ENCODE measurements around the gene APOL2. TPM values are rescaled to one million over a fixed set of nuclear protein-coding genes. Genes with fewer than 3 reads are reported as not detected.
"Not testable (repeated sequence)": the region's sequence is repeated elsewhere in the genome, so short reads cannot be mapped to it uniquely, and the experiment has no call there.

Gene APOL2
- total and polyA plus RNA-seq, 10 of the 15 experiments (the other 5 are each of a cell fraction or from before 2014, with no cell fraction given) = 4.4 to 39.9 (median 25.0) TPM

- BruUV-seq (replicated peaks) = no TSS peak
- H3K9me3 ChIP-seq (replicated peaks; ENCODE audit: control insufficient read depth, insufficient read depth, low read length) = no peaks in the 10 kb centered on the region
- FAIRE-seq = no peak
These were observed 17.2 kb upstream of the APOL2 start for GRCh38 chr22:36256478-36256877.

DNA sequence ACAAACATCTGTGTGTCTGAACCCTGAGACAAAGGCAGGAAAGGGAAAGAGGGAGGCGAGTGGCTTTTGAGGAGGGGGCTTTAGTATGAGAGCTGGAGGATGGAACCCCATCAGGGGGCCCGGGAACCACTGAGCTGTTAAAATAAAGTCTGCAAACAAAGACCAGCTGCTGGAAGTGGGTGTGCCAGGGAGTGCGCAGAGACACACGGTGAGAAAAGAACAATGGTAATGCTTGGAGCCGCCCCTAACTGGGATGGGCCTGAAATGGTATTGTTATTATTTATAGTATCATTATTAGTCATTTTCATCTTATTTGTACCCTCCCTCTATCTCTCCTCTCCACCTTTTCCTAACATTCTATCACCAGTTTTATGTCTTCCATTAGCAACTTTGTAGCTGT, 16.2 kb upstream of the APOL2 start:
- Histone ChIP-seq H3K4me2 (ENCODE audit: control insufficient read depth, insufficient read depth) (peak overlapping the region; percentile 54; the same call in 1 of the 2 replicates), H3K79me2 (ENCODE audit: control insufficient read depth, insufficient read depth, low read length) (peaks cover 23% of the 10 kb centered on the region), H3K4me3 (peak overlapping the region; percentile 91; the same call in 1 of the 2 replicates), H3K36me3 (ENCODE audit: control insufficient read depth in 2 of 2, insufficient read depth in 2 of 2, low read length in 1 of 2) (peaks cover 0 to 16% of the 10 kb centered on the region in 2 experiments; a peak in 2 of 4 replicates), H3K4me1 (ENCODE audit: control insufficient read depth, insufficient read depth, low read length) (peaks cover 45% of the 10 kb centered on the region)
- ATAC-seq; in situ Hi-C loops (cut with MboI); intact Hi-C loops (cut with micrococcal nuclease; ENCODE audit: unreplicated experiment); H2AFZ ChIP-seq (ENCODE audit: control insufficient read depth, low read depth, low read length); H3K9ac ChIP-seq (ENCODE audit: control insufficient read depth, insufficient read depth, low read length); H3K27me3 ChIP-seq (replicated peaks in 1 of 2; ENCODE audit: control insufficient read depth in 2 of 2, insufficient read depth in 2 of 2, low read length in 1 of 2); H3K9me3 ChIP-seq (replicated peaks; ENCODE audit: control insufficient read depth, insufficient read depth, low read length); H3K27ac ChIP-seq (ENCODE audit: control insufficient read depth, insufficient read depth); BruUV-seq (replicated peaks); FAIRE-seq; H4K20me1 ChIP-seq (ENCODE audit: control insufficient read depth, insufficient read depth); DNase-seq (ENCODE audit: low read depth, low spot score): not testable (repeated sequence)
- ChIA-PET SMC1A (ENCODE audit: uncharacterized antibody, unreplicated experiment) (interaction anchor here (0.8 to 9.8 kb wide), 3 partner anchors 8 to 22 kb away, joined by 3 to 165 read pairs (median 4); partner anchors contain the start of gene APOL2), RAD21 (ENCODE audit: unreplicated experiment) (interaction anchor here (12.0 kb wide), 1 partner anchor 17 kb away, joined by 100 read pairs; the partner anchor contains the start of gene APOL2), POLR2A (interaction anchor here (1.5 to 6.5 kb wide), 2 partner anchors 16 kb away, joined by 5 to 99 read pairs; partner anchors contain the start of gene APOL2), CTCF (interaction anchor here (2.1 to 13.2 kb wide), 2 partner anchors 16 to 23 kb away, joined by 5 to 153 read pairs; partner anchors contain the start of gene APOL2)
- WGBS (ENCODE audit: insufficient coverage, insufficient replicate concordance, low lambda C conversion rate, missing lambda C conversion rate) = no CpG with 5 or more reads among the region's 5 CpGs

More at GRCh38 chr22:36256478-36256877, 17.2 kb upstream of the APOL2 start:
- H3K36me3 ChIP-seq (ENCODE audit: control insufficient read depth in 2 of 2, insufficient read depth in 2 of 2, low read length in 1 of 2) = peaks cover 0 to 16% of the 10 kb centered on the region in 2 experiments; a peak in 3 of 4 replicates
- no peak for TF ChIP-seq ZNF687 (IDR thresholded peaks at IDR 0.05)
- TF ChIP-seq, protein P1, sequence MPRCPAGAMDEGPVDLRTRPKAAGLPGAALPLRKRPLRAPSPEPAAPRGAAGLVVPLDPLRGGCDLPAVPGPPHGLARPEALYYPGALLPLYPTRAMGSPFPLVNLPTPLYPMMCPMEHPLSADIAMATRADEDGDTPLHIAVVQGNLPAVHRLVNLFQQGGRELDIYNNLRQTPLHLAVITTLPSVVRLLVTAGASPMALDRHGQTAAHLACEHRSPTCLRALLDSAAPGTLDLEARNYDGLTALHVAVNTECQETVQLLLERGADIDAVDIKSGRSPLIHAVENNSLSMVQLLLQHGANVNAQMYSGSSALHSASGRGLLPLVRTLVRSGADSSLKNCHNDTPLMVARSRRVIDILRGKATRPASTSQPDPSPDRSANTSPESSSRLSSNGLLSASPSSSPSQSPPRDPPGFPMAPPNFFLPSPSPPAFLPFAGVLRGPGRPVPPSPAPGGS (IDR thresholded peaks at IDR 0.05; ENCODE audit: borderline replicate concordance, insufficient read depth, low read depth, low read length, poor library complexity, severe bottlenecking) = peak; percentile 55
- no peak overlapping the region for H3K9ac ChIP-seq (ENCODE audit: control insufficient read depth, insufficient read depth, low read length)
- intact Hi-C loops (cut with micrococcal nuclease; ENCODE audit: unreplicated experiment) (no loop called here), in situ Hi-C loops (cut with MboI) (no loop called here)
- H3K4me1 ChIP-seq (ENCODE audit: control insufficient read depth, insufficient read depth, low read length) = peaks cover 36% of the 10 kb centered on the region
- ATAC-seq (no peak), DNase-seq (ENCODE audit: low read depth, low spot score) (no peak)
- H2AFZ ChIP-seq (ENCODE audit: control insufficient read depth, low read depth, low read length) = no peak overlapping the region
- no peaks in the 10 kb centered on the region for H4K20me1 ChIP-seq (ENCODE audit: control insufficient read depth, insufficient read depth)
- no peak overlapping the region for H3K27ac ChIP-seq (ENCODE audit: control insufficient read depth, insufficient read depth)
- peak overlapping the region; percentile 48; the same call in 1 of the 2 replicates for H3K4me3 ChIP-seq
- peaks cover 23% of the 10 kb centered on the region for H3K79me2 ChIP-seq (ENCODE audit: control insufficient read depth, insufficient read depth, low read length)
- H3K4me2 ChIP-seq (ENCODE audit: control insufficient read depth, insufficient read depth) = no peak overlapping the region; the same call in 1 of the 2 replicates
- CTCF ChIA-PET = interaction anchor here (1.0 to 13.2 kb wide), 3 partner anchors 17 to 230 kb away, joined by 4 to 153 read pairs (median 5); partner anchors contain the start of gene APOL2
- RAD21 ChIA-PET (ENCODE audit: unreplicated experiment) = interaction anchor here (12.0 kb wide), 1 partner anchor 18 kb away, joined by 100 read pairs; the partner anchor contains the start of gene APOL2
- WGBS (ENCODE audit: insufficient coverage, insufficient replicate concordance, low lambda C conversion rate, missing lambda C conversion rate) = 100% methylated on average over 3 of the region's 3 CpGs
- H3K27me3 ChIP-seq (replicated peaks in 1 of 2; ENCODE audit: control insufficient read depth in 2 of 2, insufficient read depth in 2 of 2, low read length in 1 of 2) = no peaks in the 10 kb centered on the region
- POLR2A ChIA-PET = interaction anchor here (1.5 kb wide), 1 partner anchor 17 kb away, joined by 5 read pairs; no protein-coding TSS in a partner anchor
- SMC1A ChIA-PET (ENCODE audit: uncharacterized antibody, unreplicated experiment) = interaction anchor here (9.8 kb wide), 1 partner anchor 19 kb away, joined by 165 read pairs; the partner anchor contains the start of gene APOL2
